IMR-90 (cell line): ENCODE measurements around the gene FOXN3.

ENCODE experiments used
- CEBPB ChIP-seq: IDR thresholded peaks from 2 replicates; pipeline ENCODE4 v1.6.1; 2012; ENCODE audit warnings: low read depth, low read length, improper control_type of control experiment
- MAFK ChIP-seq: IDR thresholded peaks from 2 replicates; pipeline ENCODE4 v1.6.1; 2012; ENCODE audit warnings: low read depth, low read length, improper control_type of control experiment
- MXI1 ChIP-seq: IDR thresholded peaks from 2 replicates; pipeline ENCODE4 v1.6.1; 2012; ENCODE audit warnings: low read depth, mild to moderate bottlenecking, low read length, moderate library complexity, borderline replicate concordance
- NFE2L2 ChIP-seq: fragments of 150-350 bp; IDR thresholded peaks from 2 replicates; pipeline ENCODE4 v1.6.1; 2016; ENCODE audit warnings: low read depth, mild to moderate bottlenecking, low read length
- POLR2A ChIP-seq: IDR thresholded peaks from 2 replicates; pipeline ENCODE4 v1.6.1; 2012; ENCODE audit warnings: mild to moderate bottlenecking, low read depth, low read length
- RCOR1 ChIP-seq: IDR thresholded peaks from 2 replicates; pipeline ENCODE4 v1.6.1; 2012; ENCODE audit warnings: mild to moderate bottlenecking, low read length, improper control_type of control experiment; ENCODE audit not compliant: insufficient replicate concordance
- SMC3 ChIP-seq: fragments of 150-350 bp; IDR thresholded peaks from 2 replicates; pipeline ENCODE4 v1.6.1; 2016; ENCODE audit warnings: low read depth, mild to moderate bottlenecking, antibody characterized with exemption, low read length, moderate library complexity
- TF ChIP-seq, protein P1 (sequence below): conservative IDR thresholded peaks from 2 replicates; pipeline ENCODE4 v1.5.1; 2012; ENCODE audit warnings: mild to moderate bottlenecking, low read depth, low read length, improper control_type of control experiment
- TF ChIP-seq, protein P2 (sequence below): fragments of 150-350 bp; IDR thresholded peaks from 2 replicates; pipeline ENCODE4 v1.6.1; 2017; ENCODE audit warnings: mild to moderate bottlenecking, antibody characterized with exemption, low read length, low read depth
- TF ChIP-seq, protein P3 (sequence below): fragments of 150-350 bp; IDR thresholded peaks from 2 replicates; pipeline ENCODE4 v1.6.1; 2016; ENCODE audit warnings: low read depth, mild to moderate bottlenecking, low read length, moderate library complexity, borderline replicate concordance

DNA sequence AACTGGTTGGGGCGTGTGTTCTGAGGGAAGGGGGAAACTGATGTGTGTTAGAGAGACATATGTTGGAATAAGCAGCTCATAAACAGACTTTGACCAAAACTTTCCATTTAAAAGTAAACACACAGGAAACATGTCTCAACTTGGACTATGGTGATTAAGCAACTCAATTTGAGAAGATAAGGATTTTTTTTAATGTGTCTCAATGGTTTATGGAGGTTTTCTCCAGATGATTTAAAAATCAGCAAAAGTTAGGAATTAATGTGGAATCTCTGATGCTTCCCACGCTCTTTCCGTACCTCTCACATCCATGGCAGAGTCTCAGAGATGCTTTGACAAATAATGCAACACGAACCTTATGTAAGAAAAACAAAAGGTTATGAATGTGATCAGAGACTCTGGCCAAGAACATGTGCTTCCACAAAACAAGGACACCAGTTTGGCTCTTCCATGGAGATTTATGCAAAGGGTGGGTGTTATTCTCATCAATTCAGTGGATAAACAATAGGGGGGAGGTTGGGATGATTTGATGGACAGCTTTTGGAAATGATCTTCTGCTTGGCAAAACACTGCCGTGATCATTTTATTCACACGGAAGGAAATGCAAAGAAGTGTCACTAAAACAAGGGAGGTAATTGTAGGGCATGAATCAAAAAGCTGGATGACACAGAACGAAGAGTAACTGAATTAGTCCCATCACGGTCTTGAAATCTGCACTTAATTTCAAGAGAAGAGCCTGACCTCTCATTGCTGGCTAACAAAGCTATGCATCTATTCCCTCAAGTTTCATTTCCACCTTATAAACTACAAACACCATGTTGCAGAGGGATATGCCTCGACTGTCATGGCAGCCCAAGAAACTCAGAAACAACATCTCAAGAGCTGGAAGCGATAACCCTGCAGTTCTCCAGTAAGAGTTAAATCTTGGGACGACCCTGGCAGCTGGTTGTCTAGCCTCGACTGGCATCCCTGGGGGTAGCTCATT lies 76.5 kb downstream of the FOXN3 start:
- TF ChIP-seq, protein P1, sequence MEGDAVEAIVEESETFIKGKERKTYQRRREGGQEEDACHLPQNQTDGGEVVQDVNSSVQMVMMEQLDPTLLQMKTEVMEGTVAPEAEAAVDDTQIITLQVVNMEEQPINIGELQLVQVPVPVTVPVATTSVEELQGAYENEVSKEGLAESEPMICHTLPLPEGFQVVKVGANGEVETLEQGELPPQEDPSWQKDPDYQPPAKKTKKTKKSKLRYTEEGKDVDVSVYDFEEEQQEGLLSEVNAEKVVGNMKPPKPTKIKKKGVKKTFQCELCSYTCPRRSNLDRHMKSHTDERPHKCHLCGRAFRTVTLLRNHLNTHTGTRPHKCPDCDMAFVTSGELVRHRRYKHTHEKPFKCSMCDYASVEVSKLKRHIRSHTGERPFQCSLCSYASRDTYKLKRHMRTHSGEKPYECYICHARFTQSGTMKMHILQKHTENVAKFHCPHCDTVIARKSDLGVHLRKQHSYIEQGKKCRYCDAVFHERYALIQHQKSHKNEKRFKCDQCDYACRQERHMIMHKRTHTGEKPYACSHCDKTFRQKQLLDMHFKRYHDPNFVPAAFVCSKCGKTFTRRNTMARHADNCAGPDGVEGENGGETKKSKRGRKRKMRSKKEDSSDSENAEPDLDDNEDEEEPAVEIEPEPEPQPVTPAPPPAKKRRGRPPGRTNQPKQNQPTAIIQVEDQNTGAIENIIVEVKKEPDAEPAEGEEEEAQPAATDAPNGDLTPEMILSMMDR: no peak
- TF ChIP-seq SMC3 (no peak), MXI1 (no peak), RCOR1 (no peak), POLR2A (no peak), NFE2L2 (no peak), CEBPB (peak; percentile 93), MAFK (no peak)
- TF ChIP-seq, protein P2, sequence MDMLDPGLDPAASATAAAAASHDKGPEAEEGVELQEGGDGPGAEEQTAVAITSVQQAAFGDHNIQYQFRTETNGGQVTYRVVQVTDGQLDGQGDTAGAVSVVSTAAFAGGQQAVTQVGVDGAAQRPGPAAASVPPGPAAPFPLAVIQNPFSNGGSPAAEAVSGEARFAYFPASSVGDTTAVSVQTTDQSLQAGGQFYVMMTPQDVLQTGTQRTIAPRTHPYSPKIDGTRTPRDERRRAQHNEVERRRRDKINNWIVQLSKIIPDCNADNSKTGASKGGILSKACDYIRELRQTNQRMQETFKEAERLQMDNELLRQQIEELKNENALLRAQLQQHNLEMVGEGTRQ: no peak
- TF ChIP-seq, protein P3, sequence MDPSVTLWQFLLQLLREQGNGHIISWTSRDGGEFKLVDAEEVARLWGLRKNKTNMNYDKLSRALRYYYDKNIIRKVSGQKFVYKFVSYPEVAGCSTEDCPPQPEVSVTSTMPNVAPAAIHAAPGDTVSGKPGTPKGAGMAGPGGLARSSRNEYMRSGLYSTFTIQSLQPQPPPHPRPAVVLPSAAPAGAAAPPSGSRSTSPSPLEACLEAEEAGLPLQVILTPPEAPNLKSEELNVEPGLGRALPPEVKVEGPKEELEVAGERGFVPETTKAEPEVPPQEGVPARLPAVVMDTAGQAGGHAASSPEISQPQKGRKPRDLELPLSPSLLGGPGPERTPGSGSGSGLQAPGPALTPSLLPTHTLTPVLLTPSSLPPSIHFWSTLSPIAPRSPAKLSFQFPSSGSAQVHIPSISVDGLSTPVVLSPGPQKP: no peak
